ENCODE data around the gene KIF26B. TPM values are rescaled to one million over a fixed set of nuclear protein-coding genes. Genes with fewer than 3 reads are reported as not detected.

The KIF26B gene
- total RNA-seq, 3 donors from 2014 or later = 0.14 to 3.2 (median 0.39) TPM

- DNase-seq (no peak), ATAC-seq (no peak)
- Histone ChIP-seq H3K9me3 (no peaks in the 10 kb centered on the region), H3K4me3 (no peak overlapping the region), H3K36me3 (ENCODE audit: low read depth) (no peaks in the 10 kb centered on the region), H3K4me1 (ENCODE audit: low read depth) (no peaks in the 10 kb centered on the region)
- intact Hi-C loops (cut with DNase I, micrococcal nuclease) = no loop called here
- TF ChIP-seq, protein P1, sequence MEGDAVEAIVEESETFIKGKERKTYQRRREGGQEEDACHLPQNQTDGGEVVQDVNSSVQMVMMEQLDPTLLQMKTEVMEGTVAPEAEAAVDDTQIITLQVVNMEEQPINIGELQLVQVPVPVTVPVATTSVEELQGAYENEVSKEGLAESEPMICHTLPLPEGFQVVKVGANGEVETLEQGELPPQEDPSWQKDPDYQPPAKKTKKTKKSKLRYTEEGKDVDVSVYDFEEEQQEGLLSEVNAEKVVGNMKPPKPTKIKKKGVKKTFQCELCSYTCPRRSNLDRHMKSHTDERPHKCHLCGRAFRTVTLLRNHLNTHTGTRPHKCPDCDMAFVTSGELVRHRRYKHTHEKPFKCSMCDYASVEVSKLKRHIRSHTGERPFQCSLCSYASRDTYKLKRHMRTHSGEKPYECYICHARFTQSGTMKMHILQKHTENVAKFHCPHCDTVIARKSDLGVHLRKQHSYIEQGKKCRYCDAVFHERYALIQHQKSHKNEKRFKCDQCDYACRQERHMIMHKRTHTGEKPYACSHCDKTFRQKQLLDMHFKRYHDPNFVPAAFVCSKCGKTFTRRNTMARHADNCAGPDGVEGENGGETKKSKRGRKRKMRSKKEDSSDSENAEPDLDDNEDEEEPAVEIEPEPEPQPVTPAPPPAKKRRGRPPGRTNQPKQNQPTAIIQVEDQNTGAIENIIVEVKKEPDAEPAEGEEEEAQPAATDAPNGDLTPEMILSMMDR (IDR thresholded peaks at IDR 0.05) = no peak
Observed at GRCh38 chr1:245588116-245588639, 433.4 kb downstream of the KIF26B start.

GRCh38 chr1:245589316-245589715 is 434.5 kb downstream of the KIF26B start:
- H3K4me1 ChIP-seq (ENCODE audit: low read depth) = no peaks in the 10 kb centered on the region
- H3K36me3 ChIP-seq (ENCODE audit: low read depth) = no peaks in the 10 kb centered on the region
- no peak overlapping the region for H3K4me3 ChIP-seq
- no peaks in the 10 kb centered on the region for H3K9me3 ChIP-seq
- TF ChIP-seq, protein P1 (IDR thresholded peaks at IDR 0.05) = no peak
- no peak for DNase-seq
- intact Hi-C loops (cut with DNase I, micrococcal nuclease) = no loop called here
- no peak for ATAC-seq

DNA sequence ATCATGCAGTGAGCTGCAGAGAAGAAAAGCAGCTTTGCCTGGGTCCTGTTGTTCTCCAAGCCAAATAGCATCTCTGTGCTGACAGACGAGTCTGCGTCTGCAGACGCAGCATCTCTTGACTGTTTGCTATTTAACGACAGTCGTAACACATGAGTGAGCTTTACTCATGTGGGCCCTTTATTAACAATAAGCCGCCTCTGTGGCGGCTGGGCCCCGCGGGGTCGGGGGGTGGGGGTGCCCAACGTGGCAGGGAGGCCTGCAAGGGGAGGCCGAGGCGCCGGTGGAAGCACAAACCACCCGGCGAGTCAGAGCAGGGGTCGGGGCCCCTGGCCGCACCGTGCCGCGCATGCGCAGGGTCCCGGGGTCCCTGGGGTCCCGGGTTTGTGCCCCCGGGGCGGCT is 435.1 kb downstream of the KIF26B start:
- ATAC-seq (no peak), DNase-seq (no peak)
- no peak overlapping the region for H3K4me3 ChIP-seq
- H3K9me3 ChIP-seq = no peaks in the 10 kb centered on the region
- H3K36me3 ChIP-seq (ENCODE audit: low read depth) = no peaks in the 10 kb centered on the region
- intact Hi-C loops (cut with DNase I, micrococcal nuclease) = no loop called here
- H3K4me1 ChIP-seq (ENCODE audit: low read depth) = no peaks in the 10 kb centered on the region
- TF ChIP-seq, protein P1 (IDR thresholded peaks at IDR 0.05) = no peak

GRCh38 chr1:245590726-245591125 is 435.9 kb downstream of the KIF26B start:
- H3K4me3 ChIP-seq = no peak overlapping the region
- ATAC-seq (no peak), DNase-seq (no peak)
- H3K9me3 ChIP-seq = no peaks in the 10 kb centered on the region
- no peaks in the 10 kb centered on the region for H3K36me3 ChIP-seq (ENCODE audit: low read depth)
- no peaks in the 10 kb centered on the region for H3K4me1 ChIP-seq (ENCODE audit: low read depth)
- TF ChIP-seq, protein P1 (IDR thresholded peaks at IDR 0.05) = no peak
- intact Hi-C loops (cut with DNase I, micrococcal nuclease) = no loop called here

GRCh38 chr1:245591346-245592188 is 436.8 kb downstream of the KIF26B start:
- no peaks in the 10 kb centered on the region for H3K4me1 ChIP-seq (ENCODE audit: low read depth)
- H3K9me3 ChIP-seq = no peaks in the 10 kb centered on the region
- intact Hi-C loops (cut with DNase I, micrococcal nuclease) = no loop called here
- no peak overlapping the region for H3K4me3 ChIP-seq
- no peak for DNase-seq
- TF ChIP-seq, protein P1 (IDR thresholded peaks at IDR 0.05) = no peak
- ATAC-seq = no peak
- no peaks in the 10 kb centered on the region for H3K36me3 ChIP-seq (ENCODE audit: low read depth)
